ENCODE data around the gene PTGER1.

- TF ChIP-seq CTCF (IDR thresholded peaks at IDR 0.05), result no peak
- no peak for TF ChIP-seq POLR2A (IDR thresholded peaks at IDR 0.05)
- no peak for TF ChIP-seq POLR2AphosphoS5 (IDR thresholded peaks at IDR 0.05)
Measured at GRCh38 chr19:14494411-14494810, 19.3 kb upstream of the PTGER1 start.

Measured in breast epithelium (tissue), 3 donors.